H1 (cell line): Measurements from ENCODE around the gene ZSWIM4. TPM values are rescaled to one million over a fixed set of nuclear protein-coding genes. Genes with fewer than 3 reads are reported as not detected.

Source experiments
- SIRT6 ChIP-seq: IDR thresholded peaks from one replicate; pipeline ENCODE4 v1.7.1; 2012; ENCODE audit warnings: low read length, inconsistent platforms
- SIX5 ChIP-seq: IDR thresholded peaks from 2 replicates; pipeline ENCODE4 v1.6.1; 2011; ENCODE audit warnings: mild to moderate bottlenecking, low read depth, low read length
- SRF ChIP-seq: IDR thresholded peaks from 2 replicates; pipeline ENCODE4 v1.6.1; 2011; ENCODE audit warnings: mild to moderate bottlenecking, low read depth, low read length, moderate library complexity
- TBP ChIP-seq: IDR thresholded peaks from 2 replicates; pipeline ENCODE4 v1.6.1; 2011; ENCODE audit warnings: low read depth, low read length, improper control_type of control experiment
- polyA plus RNA-seq, 7 experiments: library from polyadenylated mRNA; depleted of rRNA in 3 of 7; stranded (reverse) in 5 of 7; unstranded in 2 of 7; fragments of >200 nt in 5 of 7; fragments of 200-250 nt in 2 of 7; gene quantifications; 1 replicate in 5 of 7; 2 replicates in 1 of 7; 4 replicates in 1 of 7; pipeline versions ENCODE4 v1.2.1 to v1.2.3, GENCODE V29; 2011 to 2013; ENCODE audit warnings: missing spikeins in 2 of 7, mixed read lengths in 2 of 7
- total RNA-seq: library from RNA; stranded (reverse); fragmentation: NEBNext Ultra II Directional; extraction: Animal tissue kit (Norgen Biotek cat#: 25700); gene quantifications from 2 replicates; pipeline ENCODE4 v1.2.1, GENCODE V29; 2021
- TF ChIP-seq, protein P1 (sequence below): fragments of 300-600 bp; sonication (generic); IDR thresholded peaks from 2 replicates; pipeline ENCODE4 v1.7.1; 2012; ENCODE audit warnings: low read length, moderate library complexity, mild to moderate bottlenecking, inconsistent platforms; ENCODE audit not compliant: insufficient replicate concordance
- TF ChIP-seq, protein P2 (sequence below): IDR thresholded peaks from 2 replicates; pipeline ENCODE4 v1.6.1; 2011; ENCODE audit warnings: low read length, improper control_type of control experiment

The ZSWIM4 gene
- total and polyA plus RNA-seq, 2 of the 8 experiments (the other 6 are each of a cell fraction or from before 2014, with no cell fraction given), result 12.2 to 31.1 TPM

DNA sequence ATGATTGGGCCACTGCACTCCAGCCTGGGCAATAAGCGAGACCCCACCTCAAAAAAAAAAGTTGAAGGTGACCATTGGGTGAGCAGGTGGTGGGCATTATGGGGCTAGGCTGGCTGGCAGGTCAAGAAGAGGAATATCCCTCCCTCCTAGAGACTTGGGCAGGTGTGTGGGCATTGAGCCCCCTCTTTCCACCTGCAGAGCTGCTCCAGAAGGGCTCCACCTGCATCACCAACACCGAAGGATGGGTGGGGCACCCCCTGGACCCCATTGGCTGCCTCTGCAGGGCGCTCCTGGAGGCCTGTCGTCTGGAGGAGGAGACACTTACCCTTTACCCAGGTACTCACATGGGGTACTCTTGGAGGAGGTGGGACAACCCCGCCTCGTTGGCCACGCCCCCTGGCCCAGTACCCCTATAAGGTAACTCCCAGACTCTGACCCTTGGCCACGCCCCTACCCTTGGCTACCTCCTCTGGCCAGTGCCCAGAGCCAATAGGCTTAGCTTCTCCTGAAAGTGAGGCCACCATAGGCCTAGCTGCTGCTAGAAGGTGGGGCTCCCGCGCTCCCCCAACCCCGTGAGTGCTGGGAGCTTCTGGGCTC, 21.9 kb downstream of the ZSWIM4 start (continued):
- TF ChIP-seq, protein P1, sequence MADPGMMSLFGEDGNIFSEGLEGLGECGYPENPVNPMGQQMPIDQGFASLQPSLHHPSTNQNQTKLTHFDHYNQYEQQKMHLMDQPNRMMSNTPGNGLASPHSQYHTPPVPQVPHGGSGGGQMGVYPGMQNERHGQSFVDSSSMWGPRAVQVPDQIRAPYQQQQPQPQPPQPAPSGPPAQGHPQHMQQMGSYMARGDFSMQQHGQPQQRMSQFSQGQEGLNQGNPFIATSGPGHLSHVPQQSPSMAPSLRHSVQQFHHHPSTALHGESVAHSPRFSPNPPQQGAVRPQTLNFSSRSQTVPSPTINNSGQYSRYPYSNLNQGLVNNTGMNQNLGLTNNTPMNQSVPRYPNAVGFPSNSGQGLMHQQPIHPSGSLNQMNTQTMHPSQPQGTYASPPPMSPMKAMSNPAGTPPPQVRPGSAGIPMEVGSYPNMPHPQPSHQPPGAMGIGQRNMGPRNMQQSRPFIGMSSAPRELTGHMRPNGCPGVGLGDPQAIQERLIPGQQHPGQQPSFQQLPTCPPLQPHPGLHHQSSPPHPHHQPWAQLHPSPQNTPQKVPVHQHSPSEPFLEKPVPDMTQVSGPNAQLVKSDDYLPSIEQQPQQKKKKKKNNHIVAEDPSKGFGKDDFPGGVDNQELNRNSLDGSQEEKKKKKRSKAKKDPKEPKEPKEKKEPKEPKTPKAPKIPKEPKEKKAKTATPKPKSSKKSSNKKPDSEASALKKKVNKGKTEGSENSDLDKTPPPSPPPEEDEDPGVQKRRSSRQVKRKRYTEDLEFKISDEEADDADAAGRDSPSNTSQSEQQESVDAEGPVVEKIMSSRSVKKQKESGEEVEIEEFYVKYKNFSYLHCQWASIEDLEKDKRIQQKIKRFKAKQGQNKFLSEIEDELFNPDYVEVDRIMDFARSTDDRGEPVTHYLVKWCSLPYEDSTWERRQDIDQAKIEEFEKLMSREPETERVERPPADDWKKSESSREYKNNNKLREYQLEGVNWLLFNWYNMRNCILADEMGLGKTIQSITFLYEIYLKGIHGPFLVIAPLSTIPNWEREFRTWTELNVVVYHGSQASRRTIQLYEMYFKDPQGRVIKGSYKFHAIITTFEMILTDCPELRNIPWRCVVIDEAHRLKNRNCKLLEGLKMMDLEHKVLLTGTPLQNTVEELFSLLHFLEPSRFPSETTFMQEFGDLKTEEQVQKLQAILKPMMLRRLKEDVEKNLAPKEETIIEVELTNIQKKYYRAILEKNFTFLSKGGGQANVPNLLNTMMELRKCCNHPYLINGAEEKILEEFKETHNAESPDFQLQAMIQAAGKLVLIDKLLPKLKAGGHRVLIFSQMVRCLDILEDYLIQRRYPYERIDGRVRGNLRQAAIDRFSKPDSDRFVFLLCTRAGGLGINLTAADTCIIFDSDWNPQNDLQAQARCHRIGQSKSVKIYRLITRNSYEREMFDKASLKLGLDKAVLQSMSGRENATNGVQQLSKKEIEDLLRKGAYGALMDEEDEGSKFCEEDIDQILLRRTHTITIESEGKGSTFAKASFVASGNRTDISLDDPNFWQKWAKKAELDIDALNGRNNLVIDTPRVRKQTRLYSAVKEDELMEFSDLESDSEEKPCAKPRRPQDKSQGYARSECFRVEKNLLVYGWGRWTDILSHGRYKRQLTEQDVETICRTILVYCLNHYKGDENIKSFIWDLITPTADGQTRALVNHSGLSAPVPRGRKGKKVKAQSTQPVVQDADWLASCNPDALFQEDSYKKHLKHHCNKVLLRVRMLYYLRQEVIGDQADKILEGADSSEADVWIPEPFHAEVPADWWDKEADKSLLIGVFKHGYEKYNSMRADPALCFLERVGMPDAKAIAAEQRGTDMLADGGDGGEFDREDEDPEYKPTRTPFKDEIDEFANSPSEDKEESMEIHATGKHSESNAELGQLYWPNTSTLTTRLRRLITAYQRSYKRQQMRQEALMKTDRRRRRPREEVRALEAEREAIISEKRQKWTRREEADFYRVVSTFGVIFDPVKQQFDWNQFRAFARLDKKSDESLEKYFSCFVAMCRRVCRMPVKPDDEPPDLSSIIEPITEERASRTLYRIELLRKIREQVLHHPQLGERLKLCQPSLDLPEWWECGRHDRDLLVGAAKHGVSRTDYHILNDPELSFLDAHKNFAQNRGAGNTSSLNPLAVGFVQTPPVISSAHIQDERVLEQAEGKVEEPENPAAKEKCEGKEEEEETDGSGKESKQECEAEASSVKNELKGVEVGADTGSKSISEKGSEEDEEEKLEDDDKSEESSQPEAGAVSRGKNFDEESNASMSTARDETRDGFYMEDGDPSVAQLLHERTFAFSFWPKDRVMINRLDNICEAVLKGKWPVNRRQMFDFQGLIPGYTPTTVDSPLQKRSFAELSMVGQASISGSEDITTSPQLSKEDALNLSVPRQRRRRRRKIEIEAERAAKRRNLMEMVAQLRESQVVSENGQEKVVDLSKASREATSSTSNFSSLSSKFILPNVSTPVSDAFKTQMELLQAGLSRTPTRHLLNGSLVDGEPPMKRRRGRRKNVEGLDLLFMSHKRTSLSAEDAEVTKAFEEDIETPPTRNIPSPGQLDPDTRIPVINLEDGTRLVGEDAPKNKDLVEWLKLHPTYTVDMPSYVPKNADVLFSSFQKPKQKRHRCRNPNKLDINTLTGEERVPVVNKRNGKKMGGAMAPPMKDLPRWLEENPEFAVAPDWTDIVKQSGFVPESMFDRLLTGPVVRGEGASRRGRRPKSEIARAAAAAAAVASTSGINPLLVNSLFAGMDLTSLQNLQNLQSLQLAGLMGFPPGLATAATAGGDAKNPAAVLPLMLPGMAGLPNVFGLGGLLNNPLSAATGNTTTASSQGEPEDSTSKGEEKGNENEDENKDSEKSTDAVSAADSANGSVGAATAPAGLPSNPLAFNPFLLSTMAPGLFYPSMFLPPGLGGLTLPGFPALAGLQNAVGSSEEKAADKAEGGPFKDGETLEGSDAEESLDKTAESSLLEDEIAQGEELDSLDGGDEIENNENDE, result no peak
- no peak for TF ChIP-seq SIRT6
- no peak for TF ChIP-seq SIX5
- TF ChIP-seq SRF, result 0 out of 2 replicates have a peak, but pooled peaks have one; percentile 53
- TF ChIP-seq, protein P2, sequence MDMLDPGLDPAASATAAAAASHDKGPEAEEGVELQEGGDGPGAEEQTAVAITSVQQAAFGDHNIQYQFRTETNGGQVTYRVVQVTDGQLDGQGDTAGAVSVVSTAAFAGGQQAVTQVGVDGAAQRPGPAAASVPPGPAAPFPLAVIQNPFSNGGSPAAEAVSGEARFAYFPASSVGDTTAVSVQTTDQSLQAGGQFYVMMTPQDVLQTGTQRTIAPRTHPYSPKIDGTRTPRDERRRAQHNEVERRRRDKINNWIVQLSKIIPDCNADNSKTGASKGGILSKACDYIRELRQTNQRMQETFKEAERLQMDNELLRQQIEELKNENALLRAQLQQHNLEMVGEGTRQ, result no peak
- no peak; the same call in 1 of the 2 replicates for TF ChIP-seq TBP
